B cell (primary cell): Measurements from ENCODE around the gene PTPN7.
"Not testable (repeated sequence)": the region's sequence is repeated elsewhere in the genome, so short reads cannot be mapped to it uniquely, and the experiment has no call there.

ENCODE experiments used
- CTCF ChIP-seq: fragments of 200-600 bp; IDR thresholded peaks from one replicate; pipeline ENCODE4 v1.8.0; 2022; ENCODE audit warnings: antibody characterized with exemption, mild to moderate bottlenecking
- EZH2 ChIP-seq: IDR thresholded peaks from 2 replicates; pipeline ENCODE4 v1.6.1; 2012; ENCODE audit warnings: borderline replicate concordance, low read depth, mild to moderate bottlenecking, moderate library complexity, low read length; ENCODE audit not compliant: insufficient read depth, poor library complexity, severe bottlenecking

- not testable (repeated sequence) for TF ChIP-seq CTCF, EZH2
These were observed 31.0 kb upstream of the PTPN7 start for GRCh38 chr1:202191391-202191790.
